Astrocyte (in vitro differentiated cells and primary cell): ENCODE data around the gene CDKN1C.

Experiments
- CTCF ChIP-seq: IDR thresholded peaks from 2 replicates; pipeline ENCODE4 v1.5.1; 2011; ENCODE audit warnings: low read depth, mild to moderate bottlenecking, inconsistent platforms, low read length, moderate library complexity; ENCODE audit not compliant: insufficient read depth
- EZH2 ChIP-seq: IDR thresholded peaks from 2 replicates; pipeline ENCODE4 v1.6.1; 2012; ENCODE audit warnings: mild to moderate bottlenecking, low read length, inconsistent platforms; ENCODE audit not compliant: insufficient read depth

- no peak for TF ChIP-seq CTCF
- no peak for TF ChIP-seq EZH2
These were observed 768 bp upstream of the CDKN1C start for GRCh38 chr11:2886191-2886894.
